H1 (cell line): ENCODE results near the gene MYL6B. TPM values are rescaled to one million over a fixed set of nuclear protein-coding genes. Genes with fewer than 3 reads are reported as not detected.

Experiments used
- RAD21 ChIP-seq, 2 experiments: IDR thresholded peaks in 1 of 2; conservative IDR thresholded peaks in 1 of 2; 2 replicates each; pipeline ENCODE4 v1.6.1; 2011; ENCODE audit warnings: low read depth in 2 of 2, low read length in 2 of 2, improper control_type of control experiment in 1 of 2, inconsistent platforms in 1 of 2, mild to moderate bottlenecking in 1 of 2, moderate library complexity in 1 of 2
- SP1 ChIP-seq: IDR thresholded peaks from 2 replicates; pipeline ENCODE4 v1.6.1; 2011; ENCODE audit warnings: low read depth, low read length
- polyA plus RNA-seq, 7 experiments: library from polyadenylated mRNA; depleted of rRNA in 3 of 7; stranded (reverse) in 5 of 7; unstranded in 2 of 7; fragments of >200 nt in 5 of 7; fragments of 200-250 nt in 2 of 7; gene quantifications; 1 replicate in 5 of 7; 2 replicates in 1 of 7; 4 replicates in 1 of 7; pipeline versions ENCODE4 v1.2.1 to v1.2.3, GENCODE V29; 2011 to 2013; ENCODE audit warnings: missing spikeins in 2 of 7, mixed read lengths in 2 of 7
- total RNA-seq: library from RNA; stranded (reverse); fragmentation: NEBNext Ultra II Directional; extraction: Animal tissue kit (Norgen Biotek cat#: 25700); gene quantifications from 2 replicates; pipeline ENCODE4 v1.2.1, GENCODE V29; 2021

MYL6B gene
- total and polyA plus RNA-seq, 2 of the 8 experiments (the other 6 are each of a cell fraction or from before 2014, with no cell fraction given) = 163 to 202 TPM

- TF ChIP-seq SP1 = no peak
- no peak for TF ChIP-seq RAD21 (IDR thresholded peaks at IDR 0.05 in 1 of 2, conservative IDR thresholded peaks at IDR 0.05 in 1 of 2; ENCODE audit: low read depth in 2 of 2, low read length in 2 of 2)
Observed at GRCh38 chr12:56178347-56178746, 26.0 kb downstream of the MYL6B start (continued).
